Brain microvascular endothelial cell (primary cell): ENCODE data around the gene DACH2.
A peak's percentile ranks its signal among the peaks of the same experiment; 100 is the strongest.

Experiments used
- DNase-seq: peaks from one replicate; pipeline ENCODE4 v3.0.0-alpha.2; 2020
- H3K27ac ChIP-seq: fragments of 250-450 bp; sonication (Bioruptor Pico); 2 replicates; pipeline ENCODE4 v1.5.1; 2020; ENCODE audit warnings: mild to moderate bottlenecking, moderate library complexity
- H3K27me3 ChIP-seq: fragments of 250-450 bp; sonication (Bioruptor Pico); replicated peaks from 2 replicates; pipeline ENCODE4 v1.5.1; 2020; ENCODE audit warnings: mild to moderate bottlenecking
- H3K36me3 ChIP-seq: fragments of 250-450 bp; sonication (Bioruptor Pico); replicated peaks from 2 replicates; pipeline ENCODE4 v1.5.1; 2020; ENCODE audit warnings: mild to moderate bottlenecking
- H3K4me3 ChIP-seq: 2 replicates; pipeline ENCODE4 v1.5.1; 2011; ENCODE audit warnings: low read depth, mild to moderate bottlenecking, control low read depth, low read length, moderate library complexity
- in situ Hi-C: cut with HindIII; loops from 2 replicates; pipeline ENCODE4 v1.10.0; 2017; ENCODE audit warnings: low sequenced_read_pairs, low pct_ligation_motif_present
- TF ChIP-seq, protein P1 (sequence below): IDR thresholded peaks from 2 replicates; pipeline ENCODE4 v1.5.1; 2011; ENCODE audit warnings: low read depth, mild to moderate bottlenecking, moderate library complexity, low read length, control low read depth, inconsistent platforms; ENCODE audit errors: missing control alignments

Gene DACH2

DNA sequence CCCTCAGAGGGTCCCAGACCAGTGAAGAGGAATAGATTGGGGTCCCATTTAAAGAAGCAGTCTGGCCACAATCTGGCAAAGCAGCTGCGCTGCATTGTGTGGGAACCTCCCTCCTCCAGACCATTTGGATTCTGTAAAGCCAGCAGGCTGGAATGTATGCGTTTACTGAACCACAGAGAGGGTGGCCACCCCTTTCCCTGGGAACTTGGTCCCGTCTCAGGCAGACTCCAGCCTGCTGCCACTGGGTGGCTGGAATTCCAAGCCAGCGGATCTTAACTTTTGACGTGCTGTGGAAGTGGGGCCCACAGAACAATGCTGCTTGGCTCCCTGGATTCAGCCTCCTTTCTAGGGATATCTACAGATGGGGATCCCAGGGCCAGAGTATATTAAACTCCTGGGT lies 307.2 kb downstream of the DACH2 start:
- DNase-seq, result no peak
- in situ Hi-C loops, result no loop called here
- H3K36me3 ChIP-seq, result no peaks in the 10 kb centered on the region
- TF ChIP-seq, protein P1, sequence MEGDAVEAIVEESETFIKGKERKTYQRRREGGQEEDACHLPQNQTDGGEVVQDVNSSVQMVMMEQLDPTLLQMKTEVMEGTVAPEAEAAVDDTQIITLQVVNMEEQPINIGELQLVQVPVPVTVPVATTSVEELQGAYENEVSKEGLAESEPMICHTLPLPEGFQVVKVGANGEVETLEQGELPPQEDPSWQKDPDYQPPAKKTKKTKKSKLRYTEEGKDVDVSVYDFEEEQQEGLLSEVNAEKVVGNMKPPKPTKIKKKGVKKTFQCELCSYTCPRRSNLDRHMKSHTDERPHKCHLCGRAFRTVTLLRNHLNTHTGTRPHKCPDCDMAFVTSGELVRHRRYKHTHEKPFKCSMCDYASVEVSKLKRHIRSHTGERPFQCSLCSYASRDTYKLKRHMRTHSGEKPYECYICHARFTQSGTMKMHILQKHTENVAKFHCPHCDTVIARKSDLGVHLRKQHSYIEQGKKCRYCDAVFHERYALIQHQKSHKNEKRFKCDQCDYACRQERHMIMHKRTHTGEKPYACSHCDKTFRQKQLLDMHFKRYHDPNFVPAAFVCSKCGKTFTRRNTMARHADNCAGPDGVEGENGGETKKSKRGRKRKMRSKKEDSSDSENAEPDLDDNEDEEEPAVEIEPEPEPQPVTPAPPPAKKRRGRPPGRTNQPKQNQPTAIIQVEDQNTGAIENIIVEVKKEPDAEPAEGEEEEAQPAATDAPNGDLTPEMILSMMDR, result no peak
- no peaks in the 10 kb centered on the region for H3K27me3 ChIP-seq
- H3K4me3 ChIP-seq, result no peak overlapping the region
- H3K27ac ChIP-seq, result no peak overlapping the region

DNA sequence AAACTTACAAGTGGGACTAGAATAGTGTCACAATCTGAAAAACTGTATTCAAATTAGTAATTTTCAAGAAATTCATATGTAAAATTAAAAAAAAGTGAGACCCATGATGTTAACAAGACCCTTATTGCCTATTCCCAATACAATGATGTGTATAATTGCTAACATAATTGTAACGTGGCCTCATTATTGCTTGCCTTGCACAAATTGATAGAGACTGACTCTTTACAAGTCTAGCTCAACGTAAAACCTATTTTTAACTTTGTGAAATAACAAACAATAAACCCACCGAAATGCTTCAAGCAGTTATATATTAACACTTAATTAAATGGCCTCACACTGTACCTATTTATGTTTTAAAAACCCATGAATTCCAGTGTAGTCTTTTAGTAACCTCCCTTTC lies 312.5 kb downstream of the DACH2 start:
- no peaks in the 10 kb centered on the region for H3K36me3 ChIP-seq
- in situ Hi-C loops, result no loop called here
- DNase-seq, result no peak
- TF ChIP-seq, protein P1, result no peak
- no peak overlapping the region for H3K27ac ChIP-seq
- H3K4me3 ChIP-seq, result no peak overlapping the region
- no peaks in the 10 kb centered on the region for H3K27me3 ChIP-seq

DNA sequence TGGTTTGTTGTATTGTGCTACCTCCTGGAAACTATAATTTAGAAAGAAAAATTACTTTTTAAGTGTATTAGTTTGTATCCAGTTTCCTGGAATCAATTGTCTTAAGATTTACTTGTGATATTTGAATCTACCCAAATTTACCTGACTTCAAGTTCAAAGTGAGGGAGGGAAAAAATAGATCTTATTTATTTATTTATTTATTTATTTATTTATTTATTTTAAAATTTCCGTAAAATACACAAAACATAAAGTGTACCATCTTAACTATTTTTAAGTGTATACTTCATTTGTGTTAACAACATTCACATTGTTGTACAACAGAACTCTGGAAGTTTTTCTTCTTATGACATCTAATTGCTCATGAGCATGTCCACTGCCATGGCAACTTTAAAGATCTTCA lies 356.0 kb downstream of the DACH2 start:
- in situ Hi-C loops, result no loop called here
- no peaks in the 10 kb centered on the region for H3K27me3 ChIP-seq

DNA sequence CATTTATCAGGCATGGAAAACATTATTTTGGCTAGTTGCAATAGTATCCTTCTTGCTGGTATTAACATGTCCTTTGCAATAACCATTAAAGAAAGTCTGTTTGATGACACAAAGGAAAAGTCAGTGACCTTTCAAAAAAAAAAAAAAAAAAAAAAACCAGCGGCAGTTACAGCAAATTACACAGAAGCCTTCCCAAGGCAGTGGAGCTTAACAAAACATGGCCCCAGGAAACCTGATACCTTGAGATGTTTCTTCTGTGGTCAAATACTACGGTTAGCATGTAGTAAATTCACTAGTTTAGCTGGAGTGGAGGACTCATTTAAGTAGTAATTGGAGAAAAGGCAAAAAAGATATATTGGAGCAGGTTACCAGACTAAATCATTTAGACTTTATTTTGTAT lies 359.1 kb downstream of the DACH2 start:
- in situ Hi-C loops, result no loop called here
- no peaks in the 10 kb centered on the region for H3K36me3 ChIP-seq

More for the DNA sequence above, 356.0 kb downstream of the DACH2 start:
- H3K4me3 ChIP-seq, result no peak overlapping the region
- H3K36me3 ChIP-seq, result no peaks in the 10 kb centered on the region
- TF ChIP-seq, protein P1, result no peak
- DNase-seq, result no peak
- no peak overlapping the region for H3K27ac ChIP-seq

DNA sequence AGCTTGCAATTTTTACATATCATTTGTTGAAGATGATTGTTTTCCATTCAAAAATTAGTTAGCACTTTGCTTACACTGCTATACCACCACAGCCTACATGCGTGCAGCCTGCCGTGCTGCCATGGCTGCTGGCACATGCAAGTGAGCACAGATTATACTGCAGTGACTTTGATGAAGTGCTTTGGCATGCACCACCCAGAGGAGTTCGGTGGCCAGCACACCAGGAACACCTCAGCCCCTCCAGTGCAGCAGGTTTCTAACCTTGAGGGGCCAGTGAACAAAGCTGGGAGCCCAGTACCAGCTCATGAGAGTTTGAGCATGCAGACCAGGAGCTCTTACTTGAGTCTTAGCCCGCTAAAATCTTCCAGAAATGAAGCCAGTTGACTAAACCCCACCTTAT lies 431.5 kb downstream of the DACH2 start:
- TF ChIP-seq, protein P1, result no peak
- Histone ChIP-seq H3K4me3 (no peak overlapping the region), H3K27ac (no peak overlapping the region), H3K36me3 (no peaks in the 10 kb centered on the region), H3K27me3 (no peaks in the 10 kb centered on the region)
- in situ Hi-C loops, result no loop called here
- DNase-seq, result no peak

More for the DNA sequence above, 359.1 kb downstream of the DACH2 start:
- Histone ChIP-seq H3K27ac (no peak overlapping the region), H3K27me3 (no peaks in the 10 kb centered on the region), H3K4me3 (no peak overlapping the region)
- DNase-seq, result no peak
- TF ChIP-seq, protein P1, result no peak

DNA sequence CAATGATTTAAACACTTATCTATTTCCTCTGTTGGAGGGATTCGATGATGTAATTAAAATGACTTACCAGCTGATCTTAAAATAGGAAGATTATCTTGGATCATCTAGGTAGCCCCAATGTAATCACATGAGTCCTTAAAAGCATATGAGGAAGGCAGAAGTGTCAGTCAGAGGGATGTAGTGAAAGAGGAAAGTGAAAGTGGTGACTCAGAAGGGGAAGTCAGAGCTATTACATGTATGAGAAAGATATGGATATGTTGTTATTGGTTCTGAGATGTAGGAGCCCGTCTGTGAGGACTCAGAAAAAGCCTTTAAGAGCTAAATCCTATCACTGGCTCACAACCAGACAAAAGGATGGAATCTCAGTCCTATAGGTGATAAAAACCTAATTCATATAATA lies 456.4 kb downstream of the DACH2 start:
- peak; percentile 0 for DNase-seq
- H3K36me3 ChIP-seq, result no peaks in the 10 kb centered on the region
- no peak overlapping the region for H3K27ac ChIP-seq
- H3K4me3 ChIP-seq, result no peak overlapping the region
- TF ChIP-seq, protein P1, result no peak
- in situ Hi-C loops, result no loop called here
- no peaks in the 10 kb centered on the region for H3K27me3 ChIP-seq
